H9 (cell line): Measurements from ENCODE around the gene DNMBP. TPM values are rescaled to one million over a fixed set of nuclear protein-coding genes. Genes with fewer than 3 reads are reported as not detected.
"Not testable (repeated sequence)": the region's sequence is repeated elsewhere in the genome, so short reads cannot be mapped to it uniquely, and the experiment has no call there.

Experiments
- DNase-seq: peaks from one replicate; pipeline ENCODE4 v3.0.0-alpha.2; 2017
- H2AFZ ChIP-seq: one replicate; pipeline ENCODE4 v1.6.1; 2013; ENCODE audit warnings: mild to moderate bottlenecking, low read length, control low read depth, moderate library complexity
- H2AK5ac ChIP-seq: 2 replicates; pipeline ENCODE4 v1.6.1; 2013; ENCODE audit warnings: low read length, control low read depth, mixed read lengths; ENCODE audit not compliant: insufficient read length
- H2BK120ac ChIP-seq: one replicate; pipeline ENCODE4 v1.6.1; 2013; ENCODE audit warnings: low read depth, mild to moderate bottlenecking, low read length, control low read depth, inconsistent platforms; ENCODE audit not compliant: poor library complexity, severe bottlenecking
- H2BK12ac ChIP-seq: 2 replicates; pipeline ENCODE4 v1.6.1; 2013; ENCODE audit warnings: low read length, control low read depth, mixed read lengths, low read depth; ENCODE audit not compliant: insufficient read length
- H2BK15ac ChIP-seq: 2 replicates; pipeline ENCODE4 v1.6.1; 2013; ENCODE audit warnings: low read depth, low read length, control low read depth
- H2BK20ac ChIP-seq: one replicate; pipeline ENCODE4 v1.6.1; 2013; ENCODE audit warnings: low read depth, mild to moderate bottlenecking, low read length, control low read depth, inconsistent platforms; ENCODE audit not compliant: poor library complexity, severe bottlenecking
- H2BK5ac ChIP-seq: 2 replicates; pipeline ENCODE4 v1.6.1; 2013; ENCODE audit warnings: low read length, control low read depth, mixed read lengths; ENCODE audit not compliant: insufficient read length
- H3K14ac ChIP-seq: 2 replicates; pipeline ENCODE4 v1.6.1; 2013; ENCODE audit warnings: low read length, control low read depth; ENCODE audit not compliant: insufficient read depth
- H3K18ac ChIP-seq: 2 replicates; pipeline ENCODE4 v1.6.1; 2013; ENCODE audit warnings: low read depth, mild to moderate bottlenecking, mixed read lengths, low read length, control low read depth; ENCODE audit not compliant: insufficient read length
- H3K23ac ChIP-seq: 2 replicates; pipeline ENCODE4 v1.6.1; 2013; ENCODE audit warnings: low read length, control low read depth, mixed read lengths, low read depth; ENCODE audit not compliant: insufficient read length
- H3K23me2 ChIP-seq: 2 replicates; pipeline ENCODE4 v1.6.1; 2013; ENCODE audit warnings: low read depth, mild to moderate bottlenecking, mixed read lengths, low read length, control low read depth; ENCODE audit not compliant: insufficient read length, poor library complexity, severe bottlenecking
- H3K27ac ChIP-seq: 2 replicates; pipeline ENCODE4 v1.5.1; 2013; ENCODE audit warnings: low read length, control low read depth, mixed read lengths, low read depth; ENCODE audit not compliant: insufficient read length
- H3K27me3 ChIP-seq: 2 replicates; pipeline ENCODE4 v1.6.1; 2013; ENCODE audit warnings: low read length, control low read depth, inconsistent platforms; ENCODE audit not compliant: insufficient read depth
- H3K4ac ChIP-seq: 2 replicates; pipeline ENCODE4 v1.6.1; 2013; ENCODE audit warnings: low read depth, mild to moderate bottlenecking, control low read depth, inconsistent platforms, low read length, moderate library complexity
- H3K4me1 ChIP-seq: 2 replicates; pipeline ENCODE4 v1.6.1; 2013; ENCODE audit warnings: low read length, control low read depth, inconsistent platforms; ENCODE audit not compliant: insufficient read depth
- H3K4me2 ChIP-seq: 2 replicates; pipeline ENCODE4 v1.6.1; 2013; ENCODE audit warnings: low read length, control low read depth, mixed read lengths; ENCODE audit not compliant: insufficient read length, insufficient read depth
- H3K56ac ChIP-seq: 2 replicates; pipeline ENCODE4 v1.6.1; 2013; ENCODE audit warnings: low read depth, mild to moderate bottlenecking, mixed read lengths, low read length, control low read depth; ENCODE audit not compliant: insufficient read length
- H3K79me1 ChIP-seq: 2 replicates; pipeline ENCODE4 v1.6.1; 2013; ENCODE audit warnings: low read depth, mild to moderate bottlenecking, moderate library complexity, low read length, control low read depth, inconsistent platforms; ENCODE audit not compliant: insufficient read depth, poor library complexity, severe bottlenecking
- H3K79me2 ChIP-seq: 2 replicates; pipeline ENCODE4 v1.6.1; 2013; ENCODE audit warnings: low read length, control low read depth, inconsistent platforms; ENCODE audit not compliant: insufficient read depth
- H3K9ac ChIP-seq: 2 replicates; pipeline ENCODE4 v1.6.1; 2013; ENCODE audit warnings: low read length, control low read depth, mixed read lengths; ENCODE audit not compliant: insufficient read length; ENCODE audit errors: extremely low read depth
- H3K9me3 ChIP-seq: one replicate; pipeline ENCODE4 v1.6.1; 2013; ENCODE audit warnings: low read depth, low read length, inconsistent platforms; ENCODE audit not compliant: control insufficient read depth
- H3T11ph ChIP-seq: one replicate; pipeline ENCODE4 v1.6.1; 2013; ENCODE audit warnings: mild to moderate bottlenecking, low read length, control low read depth, inconsistent platforms
- H4K20me1 ChIP-seq: one replicate; pipeline ENCODE4 v1.6.1; 2013; ENCODE audit not compliant: control insufficient read depth, insufficient read length, insufficient read depth
- H4K5ac ChIP-seq: 2 replicates; pipeline ENCODE4 v1.6.1; 2013; ENCODE audit warnings: low read depth, mild to moderate bottlenecking, mixed read lengths, low read length, control low read depth; ENCODE audit not compliant: insufficient read length
- H4K8ac ChIP-seq: replicated peaks from 2 replicates; pipeline ENCODE4 v1.6.1; 2013; ENCODE audit warnings: low read length, control low read depth, mixed read lengths, low read depth; ENCODE audit not compliant: insufficient read length
- H4K91ac ChIP-seq: 2 replicates; pipeline ENCODE4 v1.6.1; 2013; ENCODE audit warnings: low read depth, mild to moderate bottlenecking, moderate library complexity, mixed read lengths, low read length, control low read depth; ENCODE audit not compliant: insufficient read length
- H3K27ac Mint-ChIP-seq, 3 experiments: 2 replicates in 2 of 3; 3 replicates in 1 of 3; pipeline ENCODE4 v1.8.0; 2020 to 2021; ENCODE audit warnings: mixed read lengths in 3 of 3, mild to moderate bottlenecking in 1 of 3, moderate library complexity in 1 of 3
- H3K27me3 Mint-ChIP-seq: 2 replicates; pipeline ENCODE4 v1.8.0; 2021; ENCODE audit warnings: low read depth, mild to moderate bottlenecking, moderate library complexity, mixed read lengths
- H3K36me3 Mint-ChIP-seq, 3 experiments: 2 replicates in 2 of 3; 3 replicates in 1 of 3; pipeline ENCODE4 v1.8.0; 2020 to 2021; ENCODE audit warnings: low read depth in 3 of 3, mixed read lengths in 3 of 3; ENCODE audit not compliant: insufficient read depth in 1 of 3
- H3K4me1 Mint-ChIP-seq, 2 experiments: 2 replicates each; pipeline ENCODE4 v1.8.0; 2020; ENCODE audit warnings: mixed read lengths in 2 of 2
- H3K4me3 Mint-ChIP-seq, 2 experiments: 2 replicates in 1 of 2; 3 replicates in 1 of 2; pipeline ENCODE4 v1.8.0; 2020 to 2021; ENCODE audit warnings: mild to moderate bottlenecking in 2 of 2, mixed read lengths in 2 of 2, moderate library complexity in 1 of 2
- H3K9me3 Mint-ChIP-seq, 2 experiments: 2 replicates in 1 of 2; 3 replicates in 1 of 2; pipeline ENCODE4 v1.8.0; 2020; ENCODE audit warnings: mild to moderate bottlenecking in 2 of 2, mixed read lengths in 2 of 2, moderate library complexity in 1 of 2
- WGBS: extraction: QIAGEN DNeasy Blood & Tissue Kit; methylation state at CpG from one replicate; pipeline ENCODE4 v1.1.7; 2013; ENCODE audit warnings: missing lambda C conversion rate, low lambda C conversion rate, mixed read lengths; ENCODE audit not compliant: insufficient read length; ENCODE audit errors: extremely low coverage; 5-methylcytosine and 5-hydroxymethylcytosine counted together
- total RNA-seq: library from RNA; stranded (reverse); gene quantifications from 2 replicates; pipeline ENCODE4 v1.2.1, GENCODE V29; 2021
- TF ChIP-seq, protein P1 (sequence below): fragments of 200-600 bp; sonication (generic); conservative IDR thresholded peaks from 3 replicates; pipeline ENCODE4 v1.8.0; 2021; ENCODE audit warnings: antibody characterized with exemption, mild to moderate bottlenecking

Gene DNMBP
- total RNA-seq, 1 experiment from 2014 or later, result 25.6 TPM

DNA sequence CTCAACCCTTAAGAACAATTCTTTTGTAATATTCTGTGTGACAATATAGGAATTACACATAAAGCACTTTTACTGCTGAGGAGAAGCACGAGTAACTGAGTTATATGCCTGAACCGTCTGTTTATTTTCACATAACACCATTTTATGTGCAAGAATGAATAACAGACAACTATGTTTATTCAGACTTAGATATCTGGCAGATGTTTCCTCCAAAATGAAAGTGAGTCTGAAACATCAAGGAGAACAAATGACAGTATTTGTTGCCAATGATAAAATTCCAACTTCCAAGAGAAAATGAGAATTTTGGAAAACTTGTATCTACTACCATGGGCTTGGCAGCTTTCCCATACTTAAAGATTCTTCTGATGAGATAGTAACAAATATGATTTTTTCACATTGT, 51.4 kb downstream of the DNMBP start:
- Histone ChIP-seq H3K4ac (no peak overlapping the region), H3K79me1 (no peaks in the 10 kb centered on the region)
- DNase-seq, result no peak

DNA sequence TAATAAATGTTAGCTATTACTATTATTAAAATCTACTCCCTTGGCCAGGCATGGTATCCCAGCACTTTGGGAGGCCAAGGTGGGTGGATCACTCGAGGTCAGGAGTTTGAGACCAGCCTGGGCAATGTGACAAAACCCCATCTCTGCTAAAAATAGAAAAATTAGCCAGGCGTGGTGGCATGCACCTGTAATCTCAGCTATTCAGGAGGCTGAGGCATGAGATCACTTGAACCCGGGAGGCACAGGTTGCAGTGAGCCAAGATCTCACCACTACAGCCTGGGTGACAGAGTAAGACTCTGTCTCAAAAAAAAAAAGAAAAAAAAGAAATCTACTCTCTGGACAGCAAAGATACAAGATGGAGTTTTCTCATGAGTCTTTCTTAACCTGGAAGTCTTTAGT, 56.2 kb downstream of the DNMBP start:
- H3K4me2 ChIP-seq, H2AFZ ChIP-seq, H2BK12ac ChIP-seq, H3K23me2 ChIP-seq, H4K20me1 ChIP-seq, H4K91ac ChIP-seq, H3K79me2 ChIP-seq, H3K4me1 Mint-ChIP-seq, H2AK5ac ChIP-seq, H4K5ac ChIP-seq, H2BK15ac ChIP-seq, H3K27ac Mint-ChIP-seq, H3K79me1 ChIP-seq, H3K23ac ChIP-seq, H3K4ac ChIP-seq, H3K27ac ChIP-seq, H3K4me1 ChIP-seq, H2BK5ac ChIP-seq, DNase-seq, H3K27me3 ChIP-seq, H3K9me3 ChIP-seq, H3K27me3 Mint-ChIP-seq, H3K9ac ChIP-seq, H3K4me3 Mint-ChIP-seq, H3K14ac ChIP-seq, H3K18ac ChIP-seq, H2BK20ac ChIP-seq, H2BK120ac ChIP-seq, H4K8ac ChIP-seq, H3T11ph ChIP-seq, H3K56ac ChIP-seq: not testable (repeated sequence)
- Mint-ChIP-seq H3K36me3 (peaks cover 32 to 51% (median 44%) of the 10 kb centered on the region in 3 experiments), H3K9me3 (peaks cover 23% of the 10 kb centered on the region in 2 experiments)
- WGBS, result no CpG with 5 or more reads among the region's 3 CpGs

More for the DNA sequence above, 51.4 kb downstream of the DNMBP start:
- H2BK20ac ChIP-seq, result no peak overlapping the region
- no peaks in the 10 kb centered on the region for H3K79me2 ChIP-seq
- no peaks in the 10 kb centered on the region for H3K23me2 ChIP-seq
- no peak overlapping the region for H4K5ac ChIP-seq
- H3K18ac ChIP-seq, result no peak overlapping the region
- Mint-ChIP-seq H3K4me1 (no peaks in the 10 kb centered on the region), H3K36me3 (peaks cover 11 to 24% (median 18%) of the 10 kb centered on the region in 3 experiments), H3K9me3 (no peaks in the 10 kb centered on the region), H3K27ac (no peak overlapping the region), H3K4me3 (no peak overlapping the region), H3K27me3 (no peaks in the 10 kb centered on the region)
- H3K27ac ChIP-seq, result no peak overlapping the region
- H3K56ac ChIP-seq, result no peak overlapping the region
- H3K9ac ChIP-seq, result no peak overlapping the region
- H4K91ac ChIP-seq, result no peak overlapping the region
- no peak overlapping the region for H2AFZ ChIP-seq
- H2AK5ac ChIP-seq, result no peak overlapping the region
- WGBS, result no CpG with 5 or more reads among the region's 2 CpGs
- TF ChIP-seq, protein P1, sequence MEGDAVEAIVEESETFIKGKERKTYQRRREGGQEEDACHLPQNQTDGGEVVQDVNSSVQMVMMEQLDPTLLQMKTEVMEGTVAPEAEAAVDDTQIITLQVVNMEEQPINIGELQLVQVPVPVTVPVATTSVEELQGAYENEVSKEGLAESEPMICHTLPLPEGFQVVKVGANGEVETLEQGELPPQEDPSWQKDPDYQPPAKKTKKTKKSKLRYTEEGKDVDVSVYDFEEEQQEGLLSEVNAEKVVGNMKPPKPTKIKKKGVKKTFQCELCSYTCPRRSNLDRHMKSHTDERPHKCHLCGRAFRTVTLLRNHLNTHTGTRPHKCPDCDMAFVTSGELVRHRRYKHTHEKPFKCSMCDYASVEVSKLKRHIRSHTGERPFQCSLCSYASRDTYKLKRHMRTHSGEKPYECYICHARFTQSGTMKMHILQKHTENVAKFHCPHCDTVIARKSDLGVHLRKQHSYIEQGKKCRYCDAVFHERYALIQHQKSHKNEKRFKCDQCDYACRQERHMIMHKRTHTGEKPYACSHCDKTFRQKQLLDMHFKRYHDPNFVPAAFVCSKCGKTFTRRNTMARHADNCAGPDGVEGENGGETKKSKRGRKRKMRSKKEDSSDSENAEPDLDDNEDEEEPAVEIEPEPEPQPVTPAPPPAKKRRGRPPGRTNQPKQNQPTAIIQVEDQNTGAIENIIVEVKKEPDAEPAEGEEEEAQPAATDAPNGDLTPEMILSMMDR, result no peak
- no peaks in the 10 kb centered on the region for H3K27me3 ChIP-seq
- H3K4me2 ChIP-seq, result no peak overlapping the region
- H3T11ph ChIP-seq, result no peak overlapping the region
- H4K8ac ChIP-seq, result no peak overlapping the region
- H2BK120ac ChIP-seq, result no peak overlapping the region
- H4K20me1 ChIP-seq, result no peaks in the 10 kb centered on the region
- no peak overlapping the region for H2BK12ac ChIP-seq
- H2BK15ac ChIP-seq, result no peak overlapping the region
- H3K23ac ChIP-seq, result no peak overlapping the region
- H3K14ac ChIP-seq, result no peak overlapping the region
- H3K9me3 ChIP-seq, result no peaks in the 10 kb centered on the region
- no peak overlapping the region for H2BK5ac ChIP-seq
- no peaks in the 10 kb centered on the region for H3K4me1 ChIP-seq
